Caco-2 (cell line): ENCODE data around the gene IFNA4. TPM values are rescaled to one million over a fixed set of nuclear protein-coding genes. Genes with fewer than 3 reads are reported as not detected.
A peak's percentile ranks its signal among the peaks of the same experiment; 100 is the strongest.

Experiments
- BruUV-seq: library from RNA; stranded (reverse); fragments of 400-500 nt; replicated peaks from 2 replicates; lab custom pipeline; 2021; lab: Mats Ljungman, UMichigan
- CTCF ChIA-PET: fragments of 300-600 bp; sonication (Branson Sonifier 250); formaldehyde crosslinking; loops from one replicate; lab custom pipeline; 2022; ENCODE audit warnings: antibody characterized with exemption; lab: Charles Lee
- POLR2A ChIA-PET: fragments of 300-600 bp; sonication (Branson Sonifier 250); formaldehyde crosslinking; loops from one replicate; lab custom pipeline; 2022; ENCODE audit warnings: antibody characterized with exemption; lab: Charles Lee
- DNase-seq, 2 experiments: peaks; one replicate each; pipeline versions ENCODE4 v3.0.0 to v3.0.0-alpha.2; 2020 to 2022
- H3K27me3 ChIP-seq: replicated peaks from 2 replicates; pipeline ENCODE4 v1.6.0; 2011; ENCODE audit warnings: low read length; ENCODE audit not compliant: control insufficient read depth, insufficient read depth
- H3K36me3 ChIP-seq: 2 replicates; pipeline ENCODE4 v1.5.1; 2011; ENCODE audit warnings: low read length; ENCODE audit not compliant: control insufficient read depth, insufficient read depth
- H3K4me1 ChIP-seq: fragments of 250-450 bp; sonication (Bioruptor Pico); 2 replicates; pipeline ENCODE4 v1.5.1; 2020; ENCODE audit warnings: mild to moderate bottlenecking
- H3K4me3 ChIP-seq: 2 replicates; pipeline ENCODE4 v1.5.1; 2011; ENCODE audit warnings: low read depth, mild to moderate bottlenecking, control low read depth, low read length
- H3K9me3 ChIP-seq: fragments of 250-450 bp; sonication (Bioruptor Pico); 2 replicates; pipeline ENCODE4 v1.5.1; 2020; ENCODE audit warnings: mild to moderate bottlenecking, moderate library complexity
- H3K27ac Mint-ChIP-seq: one replicate; pipeline ENCODE4 v1.8.0; 2022; ENCODE audit warnings: mixed read lengths; ENCODE audit not compliant: unreplicated experiment
- H3K27me3 Mint-ChIP-seq: one replicate; pipeline ENCODE4 v1.8.0; 2022; ENCODE audit warnings: mixed read lengths; ENCODE audit not compliant: insufficient read depth, unreplicated experiment
- H3K36me3 Mint-ChIP-seq: one replicate; pipeline ENCODE4 v1.8.0; 2022; ENCODE audit warnings: mild to moderate bottlenecking, mixed read lengths; ENCODE audit not compliant: insufficient read depth, unreplicated experiment
- H3K4me1 Mint-ChIP-seq: one replicate; pipeline ENCODE4 v1.8.0; 2022; ENCODE audit warnings: low read depth, mixed read lengths; ENCODE audit not compliant: unreplicated experiment
- H3K4me3 Mint-ChIP-seq: one replicate; pipeline ENCODE4 v1.8.0; 2022; ENCODE audit warnings: mild to moderate bottlenecking, moderate library complexity, mixed read lengths; ENCODE audit not compliant: unreplicated experiment
- H3K9me3 Mint-ChIP-seq: one replicate; pipeline ENCODE4 v1.8.0; 2022; ENCODE audit warnings: mixed read lengths; ENCODE audit not compliant: unreplicated experiment
- CTCF ChIP-seq, 2 experiments: fragments of 200-600 bp in 1 of 2; IDR thresholded peaks; 1 replicate in 1 of 2; 2 replicates in 1 of 2; pipeline versions ENCODE4 v1.5.1 to v1.8.0; 2011 to 2022; ENCODE audit warnings: antibody characterized with exemption in 1 of 2, control low read depth in 1 of 2, inconsistent platforms in 1 of 2, low read depth in 1 of 2, low read length in 1 of 2, mild to moderate bottlenecking in 1 of 2, moderate library complexity in 1 of 2; ENCODE audit not compliant: insufficient read depth in 1 of 2, severe bottlenecking in 1 of 2, unreplicated experiment in 1 of 2
- intact Hi-C: fragments of 100-400 bp; cut with micrococcal nuclease; formaldehyde crosslinking; loops from one replicate; pipeline ENCODE4 v1.10.0; 2022; ENCODE audit not compliant: unreplicated experiment
- total RNA-seq: library from RNA; stranded (reverse); gene quantifications from 2 replicates; pipeline ENCODE4 v1.2.3, GENCODE V29; 2022

IFNA4 gene
- total RNA-seq, 1 experiment from 2014 or later: not detected

- peaks cover 13% of the 10 kb centered on the region for H3K27me3 Mint-ChIP-seq
- POLR2A ChIA-PET: no interaction called here
- CTCF ChIA-PET: no interaction called here
- intact Hi-C loops: no loop called here
- H3K27ac Mint-ChIP-seq: no peak overlapping the region
- no peaks in the 10 kb centered on the region for H3K4me1 Mint-ChIP-seq
- Histone ChIP-seq H3K4me1 (no peaks in the 10 kb centered on the region), H3K27me3 (no peaks in the 10 kb centered on the region), H3K4me3 (no peak overlapping the region), H3K9me3 (no peaks in the 10 kb centered on the region), H3K36me3 (no peaks in the 10 kb centered on the region)
- TF ChIP-seq CTCF (IDR thresholded peaks at IDR 0.05; ENCODE audit: insufficient read depth in 1 of 2, low read depth in 1 of 2, low read length in 1 of 2, severe bottlenecking in 1 of 2, unreplicated experiment in 1 of 2): no peak
- no peak overlapping the region for H3K4me3 Mint-ChIP-seq
- no peak for DNase-seq
- no peaks in the 10 kb centered on the region for H3K9me3 Mint-ChIP-seq
- BruUV-seq: no TSS peak
- no peaks in the 10 kb centered on the region for H3K36me3 Mint-ChIP-seq
Measured at GRCh38 chr9:21160178-21160577, 27.2 kb downstream of the IFNA4 start.

- H3K27me3 ChIP-seq: no peaks in the 10 kb centered on the region
- intact Hi-C loops: no loop called here
- H3K27ac Mint-ChIP-seq: no peak overlapping the region
- BruUV-seq: no TSS peak
- H3K9me3 ChIP-seq: no peaks in the 10 kb centered on the region
- TF ChIP-seq CTCF (IDR thresholded peaks at IDR 0.05; ENCODE audit: insufficient read depth in 1 of 2, low read depth in 1 of 2, low read length in 1 of 2, severe bottlenecking in 1 of 2, unreplicated experiment in 1 of 2): no peak
- H3K9me3 Mint-ChIP-seq: no peaks in the 10 kb centered on the region
- ChIA-PET CTCF (interaction anchor here (0.7 kb wide), 1 partner anchor 241 kb away, joined by 3 read pairs; no protein-coding TSS in a partner anchor), POLR2A (no interaction called here)
- peaks cover 6% of the 10 kb centered on the region for H3K27me3 Mint-ChIP-seq
- no peaks in the 10 kb centered on the region for H3K4me1 ChIP-seq
- DNase-seq: no peak
- H3K4me3 ChIP-seq: no peak overlapping the region
- H3K4me1 Mint-ChIP-seq: no peaks in the 10 kb centered on the region
- H3K4me3 Mint-ChIP-seq: no peak overlapping the region
- no peaks in the 10 kb centered on the region for H3K36me3 ChIP-seq
- H3K36me3 Mint-ChIP-seq: no peaks in the 10 kb centered on the region
Measured at GRCh38 chr9:21155501-21155900, 31.9 kb downstream of the IFNA4 start.

- Histone ChIP-seq H3K27me3 (no peaks in the 10 kb centered on the region), H3K36me3 (no peaks in the 10 kb centered on the region), H3K4me3 (no peak overlapping the region), H3K4me1 (no peaks in the 10 kb centered on the region), H3K9me3 (no peaks in the 10 kb centered on the region)
- CTCF ChIA-PET: interaction anchor here (0.6 kb wide), 1 partner anchor 878 kb away, joined by 3 read pairs; no protein-coding TSS in a partner anchor
- no peak overlapping the region for H3K4me3 Mint-ChIP-seq
- DNase-seq: peak in 1 of 2 experiments; percentile 15
- peak in 1 of 2 experiments; percentile 22 for TF ChIP-seq CTCF (IDR thresholded peaks at IDR 0.05; ENCODE audit: insufficient read depth in 1 of 2, low read depth in 1 of 2, low read length in 1 of 2, severe bottlenecking in 1 of 2, unreplicated experiment in 1 of 2)
- POLR2A ChIA-PET: no interaction called here
- H3K27me3 Mint-ChIP-seq: peaks cover 6% of the 10 kb centered on the region
- no TSS peak for BruUV-seq
- H3K27ac Mint-ChIP-seq: no peak overlapping the region
- no peaks in the 10 kb centered on the region for H3K36me3 Mint-ChIP-seq
- H3K4me1 Mint-ChIP-seq: no peaks in the 10 kb centered on the region
- intact Hi-C loops: loop anchor here (1.0 kb wide), 1 partner anchor 635 kb away; no protein-coding TSS in a partner anchor
- H3K9me3 Mint-ChIP-seq: no peaks in the 10 kb centered on the region
Measured at GRCh38 chr9:21154018-21154608, 33.3 kb downstream of the IFNA4 start.
